ACC112 (cell line): ENCODE data around the gene ZNF488.

Experiments
- H2AFZ ChIP-seq: fragments of 200-600 bp; sonication (generic); one replicate; pipeline ENCODE4 v1.6.0; 2017; ENCODE audit warnings: antibody characterized with exemption, low read length; ENCODE audit not compliant: unreplicated experiment
- H3K27ac ChIP-seq: fragments of 200-600 bp; sonication (generic); 2 replicates; pipeline ENCODE4 v1.5.1; 2014; ENCODE audit warnings: low read depth, mild to moderate bottlenecking, antibody characterized with exemption, low read length, moderate library complexity
- H3K27me3 ChIP-seq: fragments of 200-600 bp; sonication (generic); 2 replicates; pipeline ENCODE4 v1.6.1; 2014; ENCODE audit warnings: mild to moderate bottlenecking, antibody characterized with exemption, low read length, moderate library complexity, mixed read lengths; ENCODE audit not compliant: insufficient read depth
- H3K36me3 ChIP-seq: fragments of 200-600 bp; sonication (generic); 2 replicates; pipeline ENCODE4 v1.6.1; 2016; ENCODE audit warnings: mild to moderate bottlenecking, antibody characterized with exemption, low read length, moderate library complexity, mixed read lengths; ENCODE audit not compliant: insufficient read depth
- H3K4me1 ChIP-seq: fragments of 200-600 bp; sonication (generic); one replicate; pipeline ENCODE4 v1.6.1; 2016; ENCODE audit warnings: low read length, mixed read lengths; ENCODE audit not compliant: insufficient read depth, unreplicated experiment, control insufficient read depth
- H3K4me3 ChIP-seq: fragments of 200-600 bp; sonication (generic); 2 replicates; pipeline ENCODE4 v1.5.1; 2014; ENCODE audit warnings: mild to moderate bottlenecking, low read depth, low read length
- H3K79me2 ChIP-seq: fragments of 200-600 bp; sonication (generic); one replicate; pipeline ENCODE4 v1.6.0; 2016; ENCODE audit warnings: low read length; ENCODE audit not compliant: control insufficient read depth, unreplicated experiment, insufficient read depth

Gene ZNF488

GRCh38 chr10:47384148-47384921 is at the start of gene ZNF488:
Gene ZNF488 (minus strand): TSS chr10:47384293. CDS start chr10:47368829, 15,464 bp downstream.
- peak within 1 kb of the TSS; percentile 84 for H3K4me3 ChIP-seq
- H3K4me1 ChIP-seq, result peaks cover 4% of the 10 kb centered on the region
- peaks cover 14% of the 10 kb centered on the region for H3K27me3 ChIP-seq
- no peak within 1 kb of the TSS for H3K27ac ChIP-seq
- H2AFZ ChIP-seq, result peak within 1 kb of the TSS; percentile 95
- H3K79me2 ChIP-seq, result no peaks in the 10 kb centered on the region
- no peaks in the 10 kb centered on the region for H3K36me3 ChIP-seq

GRCh38 chr10:47425813-47426419 is 41.8 kb upstream of the ZNF488 start:
- Histone ChIP-seq H3K79me2 (no peaks in the 10 kb centered on the region), H3K4me1 (peaks cover 3% of the 10 kb centered on the region), H3K36me3 (no peaks in the 10 kb centered on the region), H3K4me3 (no peak overlapping the region), H3K27ac (no peak overlapping the region), H2AFZ (no peak overlapping the region), H3K27me3 (peaks cover 6% of the 10 kb centered on the region)

GRCh38 chr10:47424231-47424630 is 40.1 kb upstream of the ZNF488 start:
- Histone ChIP-seq H3K36me3 (no peaks in the 10 kb centered on the region), H2AFZ (no peak overlapping the region), H3K79me2 (no peaks in the 10 kb centered on the region), H3K27ac (no peak overlapping the region), H3K4me1 (peaks cover 5% of the 10 kb centered on the region), H3K4me3 (no peak overlapping the region), H3K27me3 (no peaks in the 10 kb centered on the region)

GRCh38 chr10:47423476-47423875 is 39.4 kb upstream of the ZNF488 start:
- H3K27me3 ChIP-seq, result no peaks in the 10 kb centered on the region
- peaks cover 5% of the 10 kb centered on the region for H3K4me1 ChIP-seq
- no peak overlapping the region for H2AFZ ChIP-seq
- no peak overlapping the region for H3K4me3 ChIP-seq
- H3K27ac ChIP-seq, result no peak overlapping the region
- H3K36me3 ChIP-seq, result no peaks in the 10 kb centered on the region
- no peaks in the 10 kb centered on the region for H3K79me2 ChIP-seq

- no peak overlapping the region for H2AFZ ChIP-seq
- H3K27me3 ChIP-seq, result no peaks in the 10 kb centered on the region
- H3K36me3 ChIP-seq, result no peaks in the 10 kb centered on the region
- H3K79me2 ChIP-seq, result no peaks in the 10 kb centered on the region
- H3K4me3 ChIP-seq, result no peak overlapping the region
- peaks cover 5% of the 10 kb centered on the region for H3K4me1 ChIP-seq
- no peak overlapping the region for H3K27ac ChIP-seq
Observed at GRCh38 chr10:47421057-47421952, 37.2 kb upstream of the ZNF488 start.

- Histone ChIP-seq H2AFZ (no peak overlapping the region), H3K4me1 (peaks cover 5% of the 10 kb centered on the region), H3K79me2 (no peaks in the 10 kb centered on the region), H3K36me3 (no peaks in the 10 kb centered on the region), H3K27me3 (no peaks in the 10 kb centered on the region), H3K4me3 (no peak overlapping the region), H3K27ac (no peak overlapping the region)
Observed at GRCh38 chr10:47420305-47421056, 36.4 kb upstream of the ZNF488 start.

GRCh38 chr10:47419421-47419820 is 35.3 kb upstream of the ZNF488 start:
- Histone ChIP-seq H2AFZ (no peak overlapping the region), H3K79me2 (no peaks in the 10 kb centered on the region), H3K27me3 (no peaks in the 10 kb centered on the region), H3K4me1 (peaks cover 5% of the 10 kb centered on the region), H3K36me3 (no peaks in the 10 kb centered on the region), H3K4me3 (no peak overlapping the region), H3K27ac (no peak overlapping the region)

- Histone ChIP-seq H3K79me2 (no peaks in the 10 kb centered on the region), H3K27me3 (no peaks in the 10 kb centered on the region), H2AFZ (no peak overlapping the region), H3K36me3 (no peaks in the 10 kb centered on the region), H3K4me3 (no peak overlapping the region), H3K27ac (no peak overlapping the region), H3K4me1 (peaks cover 5% of the 10 kb centered on the region)
Observed at GRCh38 chr10:47418966-47419365, 34.9 kb upstream of the ZNF488 start.

GRCh38 chr10:47418321-47418720 is 34.2 kb upstream of the ZNF488 start:
- Histone ChIP-seq H3K27me3 (no peaks in the 10 kb centered on the region), H3K27ac (no peak overlapping the region), H2AFZ (no peak overlapping the region), H3K36me3 (no peaks in the 10 kb centered on the region), H3K4me1 (peaks cover 9% of the 10 kb centered on the region), H3K4me3 (no peak overlapping the region), H3K79me2 (no peaks in the 10 kb centered on the region)
